Omental fat pad (tissue), 4 donors: ENCODE results near the gene ZGRF1. TPM values are rescaled to one million over a fixed set of nuclear protein-coding genes. Genes with fewer than 3 reads are reported as not detected.
"Not testable (repeated sequence)": the region's sequence is repeated elsewhere in the genome, so short reads cannot be mapped to it uniquely, and the experiment has no call there.

Source experiments
- ATAC-seq: fragments of 150-250 bp; one replicate; pipeline ENCODE4 v1.9.1; 2016; ENCODE audit warnings: mild to moderate bottlenecking, moderate library complexity; ENCODE audit not compliant: low FRiP score
- DNase-seq: peaks from one replicate; pipeline ENCODE4 v3.0.0-alpha.2; 2019; ENCODE audit warnings: low spot score
- CTCF ChIP-seq, 3 donors: fragments of 450-650 bp; IDR thresholded peaks; one replicate each; pipeline ENCODE4 v1.5.1; 2016 to 2017; ENCODE audit warnings: antibody characterized with exemption in 3 of 3, mild to moderate bottlenecking in 3 of 3, moderate library complexity in 2 of 3
- small RNA-seq: library from RNA; depleted of rRNA; stranded (forward); fragments of <200 nt; gene quantifications from one replicate; pipeline ENCODE3, GENCODE V24; 2016
- total RNA-seq, 4 donors: library from RNA; depleted of rRNA; stranded (reverse); fragments of >200 nt; gene quantifications; one replicate each; pipeline ENCODE4 v1.1.0, GENCODE V29; 2016

The ZGRF1 gene
- total RNA-seq, 4 donors from 2014 or later: 2.9 to 10.4 (median 4.0) TPM

GRCh38 chr4:112509243-112510141 is 127.2 kb downstream of the ZGRF1 start:
- no peak for ATAC-seq
- TF ChIP-seq CTCF (IDR thresholded peaks at IDR 0.05): no peak
- no peak for DNase-seq

GRCh38 chr4:112508356-112508755 is 128.4 kb downstream of the ZGRF1 start:
- DNase-seq: no peak
- TF ChIP-seq CTCF (IDR thresholded peaks at IDR 0.05): no peak
- no peak for ATAC-seq

DNA sequence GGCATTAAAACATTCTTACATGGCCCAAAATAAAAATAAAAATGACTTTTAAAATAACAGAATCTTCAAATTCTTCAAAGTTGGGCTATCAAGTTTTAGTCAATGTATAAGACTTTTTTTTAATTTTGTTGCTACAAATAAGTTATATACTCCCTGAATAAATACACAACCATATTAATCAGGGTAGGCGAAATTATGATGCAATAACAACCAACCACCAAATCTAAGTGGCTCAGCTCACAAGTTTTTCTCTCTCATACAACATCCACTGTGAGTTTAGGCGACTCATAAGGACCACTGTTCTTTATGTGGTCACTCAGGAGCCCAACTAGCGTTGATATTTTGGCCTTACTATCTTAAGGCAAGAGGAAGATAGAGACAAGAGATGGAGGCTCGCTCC is 131.9 kb downstream of the ZGRF1 start:
- no peak for ATAC-seq

DNA sequence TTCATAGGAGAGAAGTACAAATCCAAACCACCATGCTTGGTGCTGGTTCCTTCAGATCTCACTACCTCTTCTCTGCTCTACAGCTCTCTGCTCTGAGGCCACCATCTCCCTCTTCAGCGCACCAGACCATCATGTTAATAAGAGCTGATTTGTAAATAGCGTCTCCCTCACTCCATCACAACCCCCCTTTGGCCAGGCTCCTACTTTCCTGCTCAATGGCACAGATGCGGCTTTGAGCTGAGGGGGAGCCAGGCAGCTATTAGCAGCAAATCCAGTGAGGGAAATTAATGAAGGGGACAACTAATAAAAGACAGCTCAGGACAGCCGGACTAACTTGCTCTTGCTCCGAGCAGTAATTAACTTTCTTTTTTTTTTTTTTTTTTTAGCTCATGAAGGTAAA is 133.8 kb downstream of the ZGRF1 start:
- no peak for DNase-seq
- no peak for ATAC-seq
- no peak for TF ChIP-seq CTCF (IDR thresholded peaks at IDR 0.05)

More for the DNA sequence above, 131.9 kb downstream of the ZGRF1 start:
- no peak for DNase-seq
- TF ChIP-seq CTCF (IDR thresholded peaks at IDR 0.05): no peak

DNA sequence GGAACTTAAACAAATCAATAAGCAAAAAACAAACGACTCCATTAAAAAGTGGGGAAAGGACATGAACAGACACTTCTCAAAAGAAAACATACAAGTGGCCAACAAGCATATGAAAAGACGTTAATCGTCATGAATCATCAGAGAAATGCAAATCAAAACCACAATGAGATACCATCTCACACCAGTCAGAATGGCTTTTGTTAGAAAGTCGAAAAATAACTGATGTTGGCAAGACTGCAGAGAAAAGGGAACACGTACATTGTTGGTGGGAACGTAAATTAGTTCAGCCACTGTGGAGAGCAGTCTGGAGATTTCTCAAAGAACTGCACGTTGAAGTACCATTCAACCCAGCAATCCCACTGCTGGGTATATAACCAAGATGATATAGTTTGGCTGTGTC is 144.4 kb downstream of the ZGRF1 start:
- no peak for TF ChIP-seq CTCF (IDR thresholded peaks at IDR 0.05)
- no peak for DNase-seq
- no peak for ATAC-seq

GRCh38 chr4:112490808-112491207 is 145.9 kb downstream of the ZGRF1 start:
- ATAC-seq, DNase-seq: not testable (repeated sequence)

Small RNAs within 50 kb of the gene (small RNA-seq; reads per million reads assigned to genes)
- not detected for gene MIR302A
- gene MIR302C: not detected
- not detected for gene MIR302D
- gene MIR367: not detected

Other genes starting within 250 kb of the ZGRF1 start
- gene NEUROG2, start 120.7 kb downstream of the ZGRF1 start, total RNA-seq: not detected
- 10 to 100 TPM; 33.9 to 43.2 (median 34.8) TPM for gene LARP7, start 234 bp upstream of the ZGRF1 start, total RNA-seq